DND-41 (cell line): ENCODE measurements around the gene CLDN2.
"Not testable (repeated sequence)": the region's sequence is repeated elsewhere in the genome, so short reads cannot be mapped to it uniquely, and the experiment has no call there.

Experiments used
- ATAC-seq: fragments of 200-7000 bp; cut with Tn5 transposase; 3 replicates; pipeline ENCODE4 v1.9.1; 2021; ENCODE audit warnings: low read depth; ENCODE audit not compliant: insufficient read depth
- DNase-seq: peaks from one replicate; pipeline ENCODE4 v3.0.0-alpha.2; 2020
- H2AFZ ChIP-seq: 2 replicates; pipeline ENCODE4 v1.6.0; 2012; ENCODE audit warnings: low read depth, low read length
- H3K27ac ChIP-seq: 2 replicates; pipeline ENCODE4 v1.5.1; 2012; ENCODE audit warnings: low read length, inconsistent platforms
- H3K27me3 ChIP-seq: fragments of 200-600 bp; sonication (generic); 2 replicates; pipeline ENCODE4 v1.6.0; 2012; ENCODE audit warnings: low read length, mild to moderate bottlenecking, inconsistent platforms; ENCODE audit not compliant: insufficient read depth, poor library complexity
- H3K36me3 ChIP-seq: 2 replicates; pipeline ENCODE4 v1.5.1; 2012; ENCODE audit warnings: low read length, inconsistent platforms; ENCODE audit not compliant: insufficient read depth
- H3K4me1 ChIP-seq: 2 replicates; pipeline ENCODE4 v1.5.1; 2012; ENCODE audit warnings: mild to moderate bottlenecking, low read length; ENCODE audit not compliant: insufficient read depth
- H3K4me2 ChIP-seq: 2 replicates; pipeline ENCODE4 v1.6.0; 2012; ENCODE audit warnings: mild to moderate bottlenecking, moderate library complexity, low read length, inconsistent platforms; ENCODE audit not compliant: insufficient read depth
- H3K4me3 ChIP-seq, 2 experiments: fragments of 200-600 bp in 1 of 2; shearing (Covaris generic) in 1 of 2; 2 replicates each; pipeline ENCODE4 v1.5.1; 2012 to 2016; ENCODE audit warnings: inconsistent platforms in 2 of 2, low read length in 2 of 2, mild to moderate bottlenecking in 2 of 2, low read depth in 1 of 2, moderate library complexity in 1 of 2
- H3K79me2 ChIP-seq: 2 replicates; pipeline ENCODE4 v1.6.0; 2012; ENCODE audit warnings: low read length, inconsistent platforms; ENCODE audit not compliant: insufficient read depth
- H3K9ac ChIP-seq: 2 replicates; pipeline ENCODE4 v1.6.0; 2012; ENCODE audit warnings: low read depth, mild to moderate bottlenecking, inconsistent platforms, low read length, moderate library complexity
- H3K9me3 ChIP-seq: 2 replicates; pipeline ENCODE4 v1.5.1; 2012; ENCODE audit warnings: low read length, moderate library complexity, mild to moderate bottlenecking, inconsistent platforms; ENCODE audit not compliant: insufficient read depth, severe bottlenecking
- H4K20me1 ChIP-seq: 2 replicates; pipeline ENCODE4 v1.6.0; 2012; ENCODE audit warnings: low read length; ENCODE audit not compliant: insufficient read depth
- EZH2 ChIP-seq: IDR thresholded peaks from 3 replicates; pipeline ENCODE4 v1.6.1; 2012; ENCODE audit warnings: borderline replicate concordance, low read depth, mild to moderate bottlenecking, moderate library complexity, low read length, inconsistent platforms; ENCODE audit not compliant: severe bottlenecking
- TF ChIP-seq, protein P1 (sequence below): IDR thresholded peaks from 2 replicates; pipeline ENCODE4 v1.5.1; 2012; ENCODE audit warnings: borderline replicate concordance, low read length, moderate library complexity, mild to moderate bottlenecking; ENCODE audit not compliant: poor library complexity, severe bottlenecking; ENCODE audit errors: extremely low read depth

CLDN2 gene, protein sequence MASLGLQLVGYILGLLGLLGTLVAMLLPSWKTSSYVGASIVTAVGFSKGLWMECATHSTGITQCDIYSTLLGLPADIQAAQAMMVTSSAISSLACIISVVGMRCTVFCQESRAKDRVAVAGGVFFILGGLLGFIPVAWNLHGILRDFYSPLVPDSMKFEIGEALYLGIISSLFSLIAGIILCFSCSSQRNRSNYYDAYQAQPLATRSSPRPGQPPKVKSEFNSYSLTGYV

DNA sequence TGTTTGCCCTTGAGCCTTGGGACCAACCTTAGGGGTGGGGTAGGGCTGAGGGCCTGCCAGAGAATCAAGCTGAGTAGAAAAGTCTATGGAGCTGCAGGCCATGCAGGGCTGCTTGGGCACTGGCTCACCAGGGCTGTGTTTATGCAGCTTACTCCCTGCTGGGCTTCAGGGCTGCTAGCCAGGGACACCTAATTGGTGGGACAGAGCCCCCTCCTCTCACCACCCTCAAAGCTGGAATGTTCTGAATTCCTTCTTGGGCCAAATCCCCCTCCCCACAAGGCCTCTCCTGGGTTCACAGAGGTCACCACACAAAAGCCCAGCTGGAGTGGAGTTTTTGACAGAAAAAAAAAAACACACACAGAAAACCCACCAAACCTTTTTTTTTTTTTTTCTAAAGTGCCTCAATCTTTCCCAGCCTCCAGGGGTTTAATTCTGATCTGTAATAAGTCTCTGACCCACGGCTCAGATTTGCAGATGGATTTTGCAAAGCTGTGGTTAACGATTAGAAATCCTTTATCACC is at the start of gene CLDN2:
TSS of gene CLDN2 (plus strand) at position 471 of the 521 bp plus-strand sequence. CDS start 7,827 bp downstream, outside the sequence.
- H3K4me2 ChIP-seq: no peak within 1 kb of the TSS
- H3K36me3 ChIP-seq: no peaks in the 10 kb centered on the region
- no peak within 1 kb of the TSS for H3K9ac ChIP-seq
- ATAC-seq (no peak), DNase-seq (no peak)
- no peak within 1 kb of the TSS for H3K4me3 ChIP-seq
- H3K27me3 ChIP-seq: no peaks in the 10 kb centered on the region
- H3K79me2 ChIP-seq: no peaks in the 10 kb centered on the region
- no peak for TF ChIP-seq EZH2
- TF ChIP-seq, protein P1, sequence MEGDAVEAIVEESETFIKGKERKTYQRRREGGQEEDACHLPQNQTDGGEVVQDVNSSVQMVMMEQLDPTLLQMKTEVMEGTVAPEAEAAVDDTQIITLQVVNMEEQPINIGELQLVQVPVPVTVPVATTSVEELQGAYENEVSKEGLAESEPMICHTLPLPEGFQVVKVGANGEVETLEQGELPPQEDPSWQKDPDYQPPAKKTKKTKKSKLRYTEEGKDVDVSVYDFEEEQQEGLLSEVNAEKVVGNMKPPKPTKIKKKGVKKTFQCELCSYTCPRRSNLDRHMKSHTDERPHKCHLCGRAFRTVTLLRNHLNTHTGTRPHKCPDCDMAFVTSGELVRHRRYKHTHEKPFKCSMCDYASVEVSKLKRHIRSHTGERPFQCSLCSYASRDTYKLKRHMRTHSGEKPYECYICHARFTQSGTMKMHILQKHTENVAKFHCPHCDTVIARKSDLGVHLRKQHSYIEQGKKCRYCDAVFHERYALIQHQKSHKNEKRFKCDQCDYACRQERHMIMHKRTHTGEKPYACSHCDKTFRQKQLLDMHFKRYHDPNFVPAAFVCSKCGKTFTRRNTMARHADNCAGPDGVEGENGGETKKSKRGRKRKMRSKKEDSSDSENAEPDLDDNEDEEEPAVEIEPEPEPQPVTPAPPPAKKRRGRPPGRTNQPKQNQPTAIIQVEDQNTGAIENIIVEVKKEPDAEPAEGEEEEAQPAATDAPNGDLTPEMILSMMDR: no peak
- no peak within 1 kb of the TSS for H2AFZ ChIP-seq
- no peaks in the 10 kb centered on the region for H3K9me3 ChIP-seq
- no peak within 1 kb of the TSS for H3K27ac ChIP-seq
- H4K20me1 ChIP-seq: no peaks in the 10 kb centered on the region
- H3K4me1 ChIP-seq: peaks cover 21% of the 10 kb centered on the region

DNA sequence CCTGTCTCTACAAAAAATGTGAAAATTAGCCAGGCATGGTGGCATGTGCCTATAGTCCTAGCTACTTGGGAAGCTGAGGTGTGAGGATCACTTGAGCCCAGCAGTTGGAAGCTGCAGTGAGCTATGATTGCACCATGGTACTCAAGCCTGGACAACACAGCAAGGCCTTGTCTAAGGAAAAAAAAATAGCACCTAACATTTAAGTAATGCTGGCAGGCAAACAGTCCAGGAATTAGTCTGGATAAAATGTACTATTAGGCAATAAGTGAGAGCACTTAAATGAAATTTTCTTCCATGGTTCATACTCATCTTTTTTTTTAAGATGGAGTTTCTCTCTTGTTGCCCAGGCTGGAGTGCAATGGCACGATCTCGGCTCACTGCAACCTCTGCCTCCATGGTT is 47.4 kb upstream of the CLDN2 start:
- H3K27me3 ChIP-seq, H3K79me2 ChIP-seq, H3K36me3 ChIP-seq, H3K9me3 ChIP-seq, H3K27ac ChIP-seq, H2AFZ ChIP-seq, H3K4me3 ChIP-seq, H3K9ac ChIP-seq, H3K4me2 ChIP-seq, DNase-seq, H4K20me1 ChIP-seq, H3K4me1 ChIP-seq, ATAC-seq: not testable (repeated sequence)

DNA sequence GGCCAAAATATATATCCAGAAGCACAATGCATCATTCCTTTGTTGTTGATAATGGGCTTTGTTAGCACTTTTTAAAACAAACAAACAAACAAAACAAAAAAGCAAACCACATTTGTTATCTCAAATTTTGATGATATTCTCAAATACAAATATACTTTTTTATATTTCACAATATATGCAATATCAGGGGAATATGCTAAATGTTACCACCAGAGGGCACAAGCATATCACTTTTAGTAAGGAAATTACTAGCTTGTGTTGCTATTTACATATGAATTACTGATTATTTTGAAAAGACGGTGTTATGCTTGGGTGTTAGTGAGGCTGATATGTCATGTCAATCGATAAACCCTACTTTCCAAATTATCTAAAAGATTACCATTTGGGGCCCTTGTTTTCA is 46.1 kb upstream of the CLDN2 start:
- no peak for DNase-seq
- no peak overlapping the region for H2AFZ ChIP-seq
- no peaks in the 10 kb centered on the region for H3K9me3 ChIP-seq
- no peak overlapping the region for H3K4me2 ChIP-seq
- no peak overlapping the region for H3K9ac ChIP-seq
- H3K4me1 ChIP-seq: no peaks in the 10 kb centered on the region
- no peak overlapping the region for H3K27ac ChIP-seq
- ATAC-seq: no peak
- H3K27me3 ChIP-seq: no peaks in the 10 kb centered on the region
- H3K79me2 ChIP-seq: no peaks in the 10 kb centered on the region
- no peak for TF ChIP-seq EZH2
- TF ChIP-seq, protein P1: peak; percentile 58
- H3K36me3 ChIP-seq: no peaks in the 10 kb centered on the region
- no peak overlapping the region for H3K4me3 ChIP-seq
- H4K20me1 ChIP-seq: no peaks in the 10 kb centered on the region

DNA sequence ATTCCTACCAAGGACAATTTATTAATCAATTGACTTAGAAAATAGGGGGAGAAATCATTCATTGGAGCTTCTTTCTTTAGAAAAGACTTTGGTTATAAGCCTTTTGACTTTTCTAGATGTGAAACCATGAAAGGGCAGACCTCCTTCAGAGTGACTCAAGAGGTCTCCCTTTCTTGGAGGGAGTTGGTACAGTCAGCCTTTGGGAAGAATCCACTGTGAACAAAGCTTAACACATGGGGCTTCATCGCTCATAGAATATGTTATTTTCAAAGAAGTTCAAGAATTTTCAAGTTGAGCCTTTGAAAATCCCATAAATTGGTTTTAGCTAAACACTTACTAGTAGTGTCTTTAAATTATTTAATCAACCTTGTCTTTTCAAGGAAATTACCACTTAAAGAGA is 45.1 kb upstream of the CLDN2 start:
- Histone ChIP-seq H3K36me3 (no peaks in the 10 kb centered on the region), H3K9ac (no peak overlapping the region), H3K27ac (no peak overlapping the region), H3K79me2 (no peaks in the 10 kb centered on the region), H3K4me3 (no peak overlapping the region), H4K20me1 (no peaks in the 10 kb centered on the region), H3K4me1 (no peaks in the 10 kb centered on the region), H3K27me3 (no peaks in the 10 kb centered on the region), H3K4me2 (no peak overlapping the region), H3K9me3 (no peaks in the 10 kb centered on the region), H2AFZ (no peak overlapping the region)
- ATAC-seq: no peak
- TF ChIP-seq EZH2: no peak
- TF ChIP-seq, protein P1: no peak
- DNase-seq: no peak
